Activated CD8-positive, alpha-beta memory T cell treated with anti-CD3 and anti-CD28 coated beads for 4 hours (primary cell): ENCODE measurements around the gene ZNF507.
A peak's percentile ranks its signal among the peaks of the same experiment; 100 is the strongest.

Experiments used
- DNase-seq, 2 donors: peaks; one replicate each; pipeline ENCODE4 v3.0.0-alpha.2; 2020; ENCODE audit warnings: low read depth in 2 of 2

Gene ZNF507

DNA sequence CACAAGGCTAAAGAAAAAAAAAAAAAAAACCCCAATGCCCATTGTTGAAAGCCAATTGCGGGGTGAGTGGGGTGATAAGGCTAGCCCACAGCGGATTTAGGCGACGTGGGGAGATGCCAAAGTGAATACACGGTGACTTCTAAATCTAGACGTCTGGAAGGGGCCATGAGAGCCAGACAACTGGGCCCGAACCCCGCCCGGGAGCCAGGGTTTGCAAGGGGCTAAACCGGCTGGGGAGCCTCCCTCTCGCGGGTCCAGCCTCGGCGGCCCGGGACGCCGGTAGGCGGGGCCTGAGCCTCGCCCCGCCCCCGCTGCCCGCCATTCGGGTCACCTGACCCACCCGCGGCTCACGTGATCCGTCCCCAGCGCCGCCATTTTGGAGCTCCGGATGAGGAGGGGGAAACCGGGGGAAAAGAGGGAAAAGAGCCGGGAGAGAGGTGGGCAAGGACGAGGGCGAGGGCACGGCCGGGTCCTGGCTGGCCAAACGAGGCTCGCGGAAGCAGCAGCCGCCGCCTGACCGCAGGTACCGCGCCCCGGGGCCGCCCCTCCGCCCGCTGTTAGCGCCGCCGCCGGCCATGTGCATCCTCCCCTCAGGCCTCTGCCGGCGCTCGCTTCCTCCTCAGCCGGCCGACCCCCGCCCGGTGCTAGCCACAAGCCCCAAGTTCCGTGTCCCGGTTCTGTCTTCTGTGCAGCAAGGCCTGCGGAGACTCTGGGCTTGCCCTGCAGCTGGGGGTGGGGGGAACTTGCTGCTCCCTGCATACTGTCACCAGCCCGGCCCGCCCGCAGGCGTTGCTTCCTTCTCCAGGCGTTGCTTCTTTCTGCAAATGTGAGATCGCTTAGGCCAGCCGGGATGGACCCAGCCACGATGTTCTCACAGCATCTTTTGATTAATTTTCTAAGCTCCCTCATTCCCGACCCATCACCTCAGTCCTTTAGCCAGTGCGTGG, at the start of gene ZNF507:
ZNF507 (plus strand) TSS at position 350 of the 947 bp plus-strand sequence. CDS start 7,221 bp downstream, outside the sequence.
- peak; percentile 53 to 61 for DNase-seq

DNA sequence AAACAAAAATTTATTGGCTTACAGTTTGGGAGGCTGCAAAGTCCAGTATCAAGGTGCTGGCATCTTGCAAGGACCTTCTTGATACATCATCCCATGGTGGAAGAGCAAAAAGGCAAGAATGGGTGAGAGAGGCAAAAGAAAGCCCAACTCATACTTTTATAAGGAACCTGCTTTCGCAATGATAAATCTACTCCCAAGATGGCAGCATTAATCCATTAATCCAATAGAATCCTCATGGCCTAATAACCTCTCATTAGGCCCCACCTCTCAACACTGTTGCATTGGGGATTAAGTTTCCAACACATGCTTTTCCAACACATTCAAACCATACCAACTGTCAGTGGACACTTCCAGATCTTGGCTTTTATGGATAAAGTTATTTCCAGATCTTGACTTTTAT, 48.7 kb upstream of the ZNF507 start:
- no peak for DNase-seq

DNA sequence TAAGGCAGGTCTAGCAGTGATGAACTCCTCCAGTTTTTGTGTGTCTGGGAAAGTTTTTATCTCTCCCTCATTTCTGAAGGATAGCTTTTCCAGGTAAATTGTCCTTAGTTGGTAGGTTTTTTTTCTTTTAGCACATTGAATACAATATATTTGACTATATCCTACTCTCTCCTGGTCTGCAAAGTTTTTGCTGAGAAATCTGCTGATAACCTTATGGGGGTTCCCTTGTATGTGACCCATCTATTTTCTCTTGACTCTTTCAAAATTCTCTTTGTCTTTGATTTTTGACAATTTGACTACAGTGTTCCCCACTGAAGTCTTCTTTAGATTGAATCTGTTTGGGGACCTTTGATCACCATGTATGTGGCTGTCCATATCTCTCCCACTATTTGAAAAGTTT, 42.6 kb upstream of the ZNF507 start:
- DNase-seq, result no peak

DNA sequence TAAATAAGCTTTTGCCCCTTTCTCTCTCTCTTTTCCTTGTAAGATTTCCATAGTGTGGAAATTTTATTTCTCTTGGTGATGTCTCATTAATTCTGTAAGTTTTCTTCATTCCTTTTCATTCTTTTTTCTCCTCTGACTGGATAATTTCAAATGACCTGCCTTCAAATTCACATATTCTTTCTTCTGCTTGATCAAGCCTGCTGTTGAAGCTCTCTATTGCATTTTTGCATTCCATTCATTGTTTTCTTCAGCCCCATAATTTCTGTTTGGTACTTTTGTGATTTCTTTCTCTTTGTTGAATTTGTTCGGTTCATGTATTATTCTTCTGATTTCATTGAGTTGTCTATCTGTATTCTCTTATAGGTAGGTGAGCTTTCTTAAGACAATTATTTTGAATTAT, 42.2 kb upstream of the ZNF507 start:
- DNase-seq, result no peak

DNA sequence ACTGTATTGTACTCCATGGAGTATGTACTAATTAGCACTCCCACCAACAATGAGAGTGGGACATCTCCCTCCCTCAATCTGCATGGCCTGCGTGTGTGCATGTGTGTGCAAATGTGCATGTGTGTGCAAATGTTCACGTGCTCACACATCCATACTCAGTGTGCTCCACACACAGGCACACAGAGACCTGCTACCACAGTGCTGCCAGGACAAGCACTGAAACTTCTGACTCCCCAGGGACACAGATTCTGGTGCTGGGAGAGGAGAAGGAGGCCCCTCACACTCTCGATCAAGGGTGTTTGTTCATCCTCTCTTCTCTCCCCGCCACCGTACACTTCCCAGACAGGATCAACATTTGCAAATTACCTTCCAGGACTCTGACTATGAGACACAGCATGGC, 37.8 kb upstream of the ZNF507 start:
- no peak for DNase-seq

DNA sequence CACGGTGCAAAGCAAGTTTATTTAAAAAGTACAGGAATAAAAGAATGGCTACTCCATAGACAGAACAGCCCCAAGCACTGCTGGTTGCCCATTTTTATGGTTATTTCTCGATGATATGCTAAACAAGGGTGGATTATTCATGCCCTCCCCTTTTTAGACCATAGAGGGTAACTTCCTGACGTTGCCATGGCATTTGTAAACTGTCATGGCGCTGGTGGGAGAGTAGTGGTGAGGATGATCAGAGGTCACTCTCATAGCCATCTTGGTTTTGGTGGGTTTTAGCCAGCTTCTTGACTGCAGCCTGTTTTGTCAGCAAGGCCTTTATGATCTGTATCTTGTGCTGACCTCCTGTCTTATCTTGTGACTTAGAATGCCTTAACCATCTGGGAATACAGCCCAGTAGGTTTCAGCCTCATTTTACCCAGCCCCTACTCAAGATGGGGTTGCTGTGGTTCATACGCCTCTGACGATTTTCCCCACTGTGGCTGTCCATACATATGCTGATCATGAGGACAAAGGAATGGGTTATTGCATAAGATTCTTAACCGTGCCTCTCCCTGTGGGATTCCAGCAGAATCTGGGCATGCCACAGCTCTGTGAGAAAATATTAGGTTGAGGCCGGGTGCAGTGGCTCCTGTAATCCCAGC, 36.9 kb upstream of the ZNF507 start:
- DNase-seq, result no peak

DNA sequence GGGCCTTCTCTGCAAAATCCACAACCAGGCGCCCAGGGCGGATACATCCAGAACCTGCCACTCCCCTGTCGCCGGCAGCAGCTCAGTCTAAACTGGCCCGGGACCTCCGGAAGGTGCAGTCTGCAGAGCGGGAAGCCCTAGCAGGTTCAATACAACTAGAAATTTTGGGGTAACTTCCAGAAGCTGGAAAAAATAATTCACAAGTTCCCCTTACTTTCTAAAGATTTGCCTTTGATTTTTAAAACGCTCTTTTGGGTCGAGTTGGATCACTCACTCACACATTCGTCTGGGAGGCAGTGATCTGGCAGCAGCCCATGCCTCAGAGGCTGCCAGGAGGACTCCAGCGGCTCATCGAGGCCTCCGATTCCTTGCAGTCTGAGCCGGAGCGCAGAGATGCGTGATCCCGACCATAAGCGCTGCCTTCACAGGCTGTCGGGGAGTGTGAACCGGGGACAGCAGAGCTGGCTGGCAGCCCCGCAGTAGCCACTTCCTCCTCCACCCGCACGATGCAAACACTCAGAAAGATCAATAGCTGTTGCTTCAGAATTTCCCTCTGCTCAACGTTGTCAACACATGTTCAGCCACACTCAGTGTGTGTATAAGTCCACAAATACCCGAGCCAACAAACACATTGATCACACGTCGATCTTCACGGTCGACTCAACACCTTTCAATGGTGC, 35.6 kb upstream of the ZNF507 start:
- no peak for DNase-seq

DNA sequence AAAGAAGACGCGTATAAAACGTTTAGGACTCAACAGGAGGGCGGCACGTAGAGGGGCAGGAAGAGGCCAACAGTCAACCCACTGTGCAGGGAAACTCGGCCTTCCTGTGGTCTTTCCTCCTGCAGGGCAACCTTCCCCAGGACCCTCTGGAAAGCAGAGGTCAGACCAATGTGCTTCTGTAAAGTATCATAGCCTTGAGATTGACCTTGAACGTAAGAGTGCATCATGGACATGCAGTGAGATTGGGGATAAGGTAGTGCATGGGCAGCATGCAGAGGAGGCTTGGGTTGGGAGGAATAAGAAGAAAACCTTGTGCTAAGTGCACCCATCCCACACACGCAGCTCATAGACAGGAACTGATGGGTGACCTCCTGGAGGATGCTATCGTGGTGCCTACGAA, 34.0 kb upstream of the ZNF507 start:
- DNase-seq, result no peak

DNA sequence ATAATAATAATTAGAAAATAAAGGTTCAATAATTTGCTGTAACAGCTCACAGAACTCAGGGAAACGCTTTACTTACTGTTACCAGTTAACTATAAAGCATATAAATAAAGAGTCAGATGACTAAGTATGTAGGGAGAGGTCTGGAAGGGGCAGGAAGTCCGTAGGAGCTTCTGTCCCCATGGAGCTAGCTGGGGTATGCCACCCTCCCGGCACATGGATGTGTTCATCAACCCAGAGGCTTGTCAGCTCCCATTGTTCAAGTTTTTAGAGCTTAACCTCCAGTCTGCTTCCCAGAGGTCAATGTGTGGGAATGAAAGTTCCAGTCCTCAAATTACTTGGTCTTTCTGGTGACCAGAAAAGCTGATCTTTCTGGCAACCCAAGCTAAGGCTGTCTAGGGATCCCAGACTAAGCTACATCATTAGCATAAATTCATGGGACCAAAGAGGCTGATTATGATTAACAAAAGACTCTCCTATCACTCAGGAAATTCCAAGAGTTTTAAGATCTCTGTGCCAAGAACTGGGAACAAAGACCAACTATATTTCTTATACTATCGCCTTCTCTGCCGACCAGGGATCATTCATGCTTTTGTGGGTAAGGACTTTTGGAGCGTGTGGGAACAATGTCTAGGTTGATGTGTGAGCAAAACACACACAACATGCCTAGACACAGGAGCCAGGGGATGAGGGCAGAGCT, 31.7 kb upstream of the ZNF507 start:
- no peak for DNase-seq

DNA sequence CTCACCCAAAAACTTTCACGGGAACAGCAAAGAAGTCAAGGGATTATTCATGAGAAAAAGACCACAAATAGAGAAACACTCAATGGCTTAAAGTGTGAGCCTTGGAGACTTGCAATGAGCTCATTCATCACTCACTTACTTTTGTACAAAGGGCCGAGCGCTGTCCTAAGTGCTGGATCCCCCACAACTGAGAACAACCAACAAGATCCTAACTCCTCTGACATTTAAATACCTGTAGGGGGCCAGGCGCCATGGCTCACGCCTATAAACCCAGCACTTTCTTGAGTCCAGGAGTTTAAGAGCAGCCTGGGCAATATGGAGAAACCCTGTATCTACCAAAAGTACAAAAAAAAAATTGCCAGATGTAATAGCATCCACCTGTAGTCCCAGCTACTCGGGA, 29.4 kb upstream of the ZNF507 start:
- DNase-seq, result no peak

DNA sequence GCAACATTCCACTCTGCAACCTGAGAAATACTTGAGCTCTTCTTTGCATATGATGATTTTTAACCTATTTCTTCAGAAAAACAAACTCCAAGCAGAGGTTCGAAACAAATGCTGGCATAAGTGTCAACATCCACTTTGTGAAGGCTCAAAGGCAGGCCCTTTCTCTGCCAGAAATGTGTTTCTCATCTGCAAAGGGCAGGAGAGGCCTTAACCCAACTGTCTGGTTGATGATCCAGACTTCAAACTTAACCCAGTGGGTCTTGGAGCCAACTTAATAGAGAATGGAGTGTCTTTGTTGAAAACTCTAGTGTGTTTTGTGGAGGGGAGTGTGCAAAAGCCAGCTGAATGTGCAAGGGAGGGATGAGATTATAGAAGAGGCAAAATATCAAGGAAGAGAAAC, 28.3 kb upstream of the ZNF507 start:
- DNase-seq, result no peak

DNA sequence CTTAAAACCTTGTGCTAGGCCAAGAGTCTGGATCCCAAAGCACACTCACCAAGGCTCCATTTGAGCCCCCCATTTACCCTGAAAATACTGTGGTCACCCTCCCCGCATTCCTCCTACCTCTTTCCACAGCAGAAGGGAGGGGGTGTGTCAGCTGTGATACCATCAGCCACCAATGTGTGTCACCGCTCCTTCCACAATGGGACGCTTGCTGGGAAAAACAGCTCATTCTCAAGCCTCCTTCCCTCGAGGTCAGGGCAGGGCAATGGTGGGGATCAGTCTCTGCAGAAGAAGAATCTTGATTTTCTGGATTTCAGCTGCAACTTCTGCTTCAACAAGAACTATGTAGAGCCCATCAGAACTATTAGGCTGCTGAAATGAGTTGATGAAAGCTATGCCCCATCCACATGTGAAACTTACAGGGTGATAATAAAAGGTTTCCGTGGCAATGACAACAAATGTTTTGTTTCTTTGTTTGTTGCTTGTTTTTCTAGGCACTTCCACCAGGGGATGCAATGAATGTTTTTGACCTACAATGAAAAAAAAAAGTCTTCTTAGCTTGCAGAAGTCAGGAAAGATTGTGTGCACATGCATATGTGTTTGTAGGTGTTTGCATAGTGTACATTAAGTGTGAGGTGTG, 26.4 kb upstream of the ZNF507 start:
- DNase-seq, result no peak

DNA sequence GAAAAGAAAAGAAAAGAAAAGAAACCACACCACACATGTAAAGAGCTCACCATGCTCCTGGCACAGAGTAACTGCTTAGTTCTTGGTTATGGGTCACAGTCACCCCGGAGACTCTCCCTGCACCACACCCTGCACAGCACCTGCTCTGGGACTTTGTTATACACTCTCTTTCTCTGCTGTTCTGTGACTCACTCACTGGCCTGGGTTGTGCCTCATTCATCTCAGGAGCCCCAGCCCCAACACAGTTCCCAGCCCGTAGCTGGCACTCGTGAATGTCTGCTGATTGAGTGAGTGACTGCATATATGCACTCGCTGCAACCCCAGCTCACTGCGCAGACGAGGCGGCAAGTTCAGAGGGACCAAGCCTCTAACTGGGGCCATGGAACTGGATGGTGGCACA, 22.9 kb upstream of the ZNF507 start:
- no peak for DNase-seq

DNA sequence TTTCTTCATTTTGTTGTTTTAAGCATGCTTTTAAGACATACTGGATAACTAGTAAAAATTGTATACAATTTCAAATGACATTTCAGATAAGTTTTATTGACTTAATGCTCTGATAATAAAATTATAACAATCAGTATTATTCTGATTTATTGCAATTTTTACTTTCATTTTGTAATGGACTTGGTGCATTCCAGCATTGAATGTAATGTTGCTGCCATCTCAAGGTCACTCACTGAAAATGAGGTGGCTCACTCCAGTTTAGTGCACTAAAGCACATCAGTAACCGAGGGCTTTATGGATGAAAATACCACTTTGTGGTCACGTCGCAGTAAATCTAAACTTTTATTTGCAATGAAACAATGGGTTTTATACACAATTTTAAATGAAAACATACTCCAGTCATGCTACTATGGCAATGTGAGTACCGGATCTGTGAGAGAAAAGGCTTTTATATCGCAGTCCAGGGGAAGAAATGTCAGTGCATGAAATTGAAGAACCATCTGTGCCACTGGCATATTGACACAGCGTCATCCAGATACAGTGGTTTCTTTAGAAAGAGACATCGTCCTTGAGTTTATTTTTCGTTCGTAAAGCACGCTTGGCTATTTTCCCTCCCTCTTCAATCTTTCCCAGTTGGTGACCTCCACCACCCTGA, 20.7 kb upstream of the ZNF507 start:
- no peak for DNase-seq

DNA sequence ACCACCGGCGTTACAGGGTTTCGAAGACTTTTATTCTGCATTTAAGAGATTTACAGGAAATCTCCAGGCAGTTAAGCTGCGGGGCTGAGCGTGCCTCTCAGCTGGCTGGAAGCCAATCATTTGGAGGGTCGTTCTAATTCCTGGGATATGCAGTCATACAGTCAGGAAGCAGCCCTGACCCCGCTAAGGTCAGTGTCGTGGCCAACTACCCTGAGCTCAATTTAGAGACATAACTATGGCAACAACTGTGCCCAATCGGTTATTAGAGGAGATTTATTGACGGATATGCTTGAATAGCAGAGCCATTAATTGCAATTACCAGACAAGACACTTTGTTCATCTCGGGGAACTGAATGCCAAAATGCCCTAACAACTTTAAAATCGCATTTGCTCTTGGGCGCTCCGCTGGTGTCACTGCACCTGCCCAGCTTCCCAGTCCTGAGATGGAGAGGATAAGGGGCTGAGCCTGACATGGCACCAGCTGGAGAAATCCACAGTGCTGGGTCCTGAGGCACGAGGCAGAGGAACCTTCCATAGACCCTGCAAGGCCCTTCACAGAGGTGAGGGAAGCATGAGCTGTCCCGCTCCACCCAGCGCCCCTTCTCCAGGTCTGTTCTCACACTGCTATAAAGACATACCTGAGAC, 15.1 kb upstream of the ZNF507 start:
- no peak for DNase-seq

DNA sequence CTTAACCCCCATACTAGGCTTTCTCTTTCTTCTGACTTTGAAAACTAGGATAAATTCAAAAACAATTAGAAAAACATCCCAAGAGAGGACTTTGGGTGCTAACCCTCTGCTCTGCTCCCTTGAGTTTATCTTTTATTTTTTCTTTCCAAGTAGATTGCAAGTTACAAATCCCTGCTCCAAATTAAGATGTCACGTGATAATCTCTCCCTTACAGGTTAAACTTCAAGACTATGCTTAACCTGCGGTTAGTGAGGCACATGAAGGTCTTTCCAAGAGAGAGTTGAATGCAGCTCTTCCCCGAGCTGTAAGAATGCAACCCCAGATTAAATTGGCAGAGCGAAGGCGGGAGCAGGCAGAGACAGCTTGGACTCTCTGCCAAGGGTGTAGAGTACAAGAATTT, 12.2 kb upstream of the ZNF507 start:
- no peak for DNase-seq

DNA sequence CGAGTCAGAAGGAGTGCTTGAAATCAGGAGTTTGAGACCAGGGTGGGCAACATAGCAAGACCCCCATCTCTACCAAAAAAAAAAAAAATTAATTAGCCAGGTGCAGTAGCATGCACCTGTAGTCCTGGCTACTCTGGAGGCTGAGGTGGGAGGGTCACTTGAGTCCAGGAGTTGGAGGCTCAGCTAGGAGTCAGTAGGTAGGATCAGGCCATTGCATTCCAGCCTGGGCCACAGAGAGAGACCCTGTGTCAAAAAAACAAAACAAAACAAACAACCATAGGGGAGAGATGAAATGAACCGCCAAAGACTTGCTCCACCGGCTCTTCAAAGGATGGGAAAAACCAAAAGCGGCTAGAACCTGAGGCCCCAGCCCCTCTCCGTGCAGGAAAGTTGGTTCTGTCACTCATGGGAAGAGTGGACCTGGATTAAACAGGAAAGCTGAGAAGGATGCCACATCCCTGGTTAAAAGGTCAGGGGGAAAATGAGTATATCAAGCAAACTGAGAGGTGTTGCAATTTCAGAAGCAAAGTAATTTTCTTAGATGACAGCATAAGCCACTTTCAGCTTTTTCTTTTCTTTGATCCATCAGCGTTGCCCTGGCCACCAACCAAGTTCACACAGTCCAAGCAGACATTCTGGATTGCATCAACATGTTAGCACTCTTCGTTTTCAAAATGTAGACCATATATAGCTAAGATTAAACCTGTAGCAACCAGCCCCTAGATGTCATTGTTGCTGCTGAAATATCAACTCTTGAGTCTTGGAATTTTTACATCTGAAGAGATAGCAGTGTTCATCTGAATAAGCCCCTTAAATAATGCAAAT, 8.9 kb upstream of the ZNF507 start:
- DNase-seq, result no peak

DNA sequence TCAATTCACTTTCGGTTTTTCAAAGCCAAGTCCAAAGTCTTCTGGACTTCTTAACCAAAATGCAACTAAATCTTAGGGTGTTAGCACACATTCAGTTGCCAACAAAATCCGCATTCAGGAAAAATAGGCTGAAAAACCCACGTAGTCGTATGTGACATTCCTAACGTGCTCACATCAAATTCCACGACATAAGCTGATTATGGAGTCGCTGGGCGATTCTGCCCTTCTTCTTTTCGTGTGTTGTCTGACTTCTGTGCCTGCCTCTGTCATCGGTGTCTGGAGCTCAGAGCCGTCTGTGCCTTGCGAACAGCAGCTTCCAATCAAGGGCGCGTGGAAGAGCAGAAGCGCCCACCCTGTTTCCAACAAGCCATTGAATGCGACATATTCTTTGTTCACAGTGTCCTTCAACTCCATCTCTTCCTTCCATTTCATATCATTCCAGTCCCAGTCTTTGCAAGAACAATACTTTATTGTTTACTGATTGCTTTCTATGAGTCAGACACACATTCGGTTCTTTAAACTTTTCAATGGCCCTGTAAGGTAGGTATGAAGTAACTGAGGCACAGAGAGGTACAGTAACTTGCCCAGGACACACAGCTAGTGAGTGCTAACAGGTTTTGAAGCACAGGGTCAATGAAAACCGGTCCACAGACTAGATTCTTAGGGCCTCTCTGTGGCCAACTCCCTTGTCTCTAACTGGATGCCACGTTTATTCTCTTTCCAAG, 8.2 kb upstream of the ZNF507 start:
- no peak for DNase-seq

DNA sequence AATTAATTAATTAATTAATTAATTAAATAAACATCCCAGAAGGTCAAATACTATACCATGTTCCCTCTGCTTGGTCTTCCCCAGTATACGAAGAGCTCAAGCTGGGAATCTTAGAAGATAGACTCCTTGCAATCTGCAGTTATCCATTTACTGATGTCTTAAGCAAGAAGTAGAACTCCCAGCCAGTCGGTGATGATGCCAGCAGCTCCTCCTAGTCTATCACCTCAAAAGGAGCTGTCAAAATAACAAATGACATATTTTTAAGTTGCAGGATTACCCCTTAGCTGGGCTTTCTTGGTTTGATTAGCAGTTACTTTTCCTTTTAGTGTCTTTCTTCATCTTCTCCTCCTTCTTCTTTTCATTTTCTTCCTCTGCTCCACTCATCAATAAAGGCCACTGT, 6.0 kb upstream of the ZNF507 start:
- DNase-seq, result no peak
